ENCODE data around the gene CMTM7.
A peak's percentile ranks its signal among the peaks of the same experiment; 100 is the strongest.

Gene CMTM7, protein sequence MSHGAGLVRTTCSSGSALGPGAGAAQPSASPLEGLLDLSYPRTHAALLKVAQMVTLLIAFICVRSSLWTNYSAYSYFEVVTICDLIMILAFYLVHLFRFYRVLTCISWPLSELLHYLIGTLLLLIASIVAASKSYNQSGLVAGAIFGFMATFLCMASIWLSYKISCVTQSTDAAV

DNA sequence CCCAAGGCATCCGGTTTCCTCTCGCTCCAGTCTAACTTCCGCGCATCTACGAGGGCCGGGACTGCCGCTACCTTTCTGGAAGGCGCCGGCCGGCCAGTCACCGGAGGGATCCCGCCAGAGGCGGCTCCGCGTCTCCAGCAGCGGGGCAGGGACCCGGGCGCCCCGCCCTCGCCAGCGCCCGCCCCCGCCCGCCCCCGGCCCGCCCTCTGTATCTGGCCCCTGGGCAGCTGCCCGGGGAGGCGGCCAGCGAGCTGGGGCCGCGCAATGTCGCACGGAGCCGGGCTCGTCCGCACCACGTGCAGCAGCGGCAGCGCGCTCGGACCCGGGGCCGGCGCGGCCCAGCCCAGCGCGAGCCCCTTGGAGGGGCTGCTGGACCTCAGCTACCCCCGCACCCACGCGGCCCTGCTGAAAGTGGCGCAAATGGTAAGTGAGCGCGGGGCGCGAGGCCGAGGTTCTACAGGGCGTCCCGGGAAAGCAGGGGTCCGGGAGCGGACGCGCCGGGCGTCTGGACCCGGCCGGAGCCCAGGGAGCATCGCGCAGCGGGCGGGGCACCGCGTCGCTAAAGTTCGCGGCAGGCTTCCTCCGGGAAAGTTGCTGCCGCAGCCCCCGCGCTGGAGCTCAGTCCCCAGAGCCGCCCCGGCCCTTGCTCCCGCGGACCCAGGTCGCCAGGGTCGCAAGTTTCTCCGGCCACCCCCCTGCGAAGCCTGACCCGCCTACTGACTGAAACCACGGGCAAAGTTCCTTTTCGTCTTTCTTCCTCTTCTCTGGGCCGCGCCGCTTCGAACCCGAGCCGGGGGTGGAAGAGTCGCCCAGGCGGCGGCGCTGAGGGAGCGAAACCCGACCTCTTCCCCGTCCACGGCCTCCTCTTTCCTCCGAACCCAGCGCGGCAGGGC lies at the start of gene CMTM7:
Gene CMTM7 (plus strand): TSS at position 211 of the 893 bp plus-strand sequence. CDS start 54 bp downstream, at position 265.
- H3K27me3 ChIP-seq (ENCODE audit: insufficient read depth, poor library complexity, severe bottlenecking), result no peaks in the 10 kb centered on the region
- peak; percentile 82 for ATAC-seq (ENCODE audit: low read depth)
- TF ChIP-seq, protein P1, sequence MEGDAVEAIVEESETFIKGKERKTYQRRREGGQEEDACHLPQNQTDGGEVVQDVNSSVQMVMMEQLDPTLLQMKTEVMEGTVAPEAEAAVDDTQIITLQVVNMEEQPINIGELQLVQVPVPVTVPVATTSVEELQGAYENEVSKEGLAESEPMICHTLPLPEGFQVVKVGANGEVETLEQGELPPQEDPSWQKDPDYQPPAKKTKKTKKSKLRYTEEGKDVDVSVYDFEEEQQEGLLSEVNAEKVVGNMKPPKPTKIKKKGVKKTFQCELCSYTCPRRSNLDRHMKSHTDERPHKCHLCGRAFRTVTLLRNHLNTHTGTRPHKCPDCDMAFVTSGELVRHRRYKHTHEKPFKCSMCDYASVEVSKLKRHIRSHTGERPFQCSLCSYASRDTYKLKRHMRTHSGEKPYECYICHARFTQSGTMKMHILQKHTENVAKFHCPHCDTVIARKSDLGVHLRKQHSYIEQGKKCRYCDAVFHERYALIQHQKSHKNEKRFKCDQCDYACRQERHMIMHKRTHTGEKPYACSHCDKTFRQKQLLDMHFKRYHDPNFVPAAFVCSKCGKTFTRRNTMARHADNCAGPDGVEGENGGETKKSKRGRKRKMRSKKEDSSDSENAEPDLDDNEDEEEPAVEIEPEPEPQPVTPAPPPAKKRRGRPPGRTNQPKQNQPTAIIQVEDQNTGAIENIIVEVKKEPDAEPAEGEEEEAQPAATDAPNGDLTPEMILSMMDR (IDR thresholded peaks at IDR 0.05; ENCODE audit: poor library complexity, severe bottlenecking), result peak; percentile 6
- peak within 1 kb of the TSS; percentile 31 for H3K27ac ChIP-seq (ENCODE audit: poor library complexity, severe bottlenecking)
- H3K4me1 ChIP-seq (ENCODE audit: insufficient read depth, poor library complexity, severe bottlenecking), result no peaks in the 10 kb centered on the region
- H3K36me3 ChIP-seq (ENCODE audit: low read depth), result no peaks in the 10 kb centered on the region
- peak within 1 kb of the TSS; percentile 70 for H3K4me3 ChIP-seq (ENCODE audit: severe bottlenecking)
- DNase-seq (ENCODE audit: low spot score), result peak; percentile 83
- no peaks in the 10 kb centered on the region for H3K9me3 ChIP-seq (ENCODE audit: severe bottlenecking)

DNA sequence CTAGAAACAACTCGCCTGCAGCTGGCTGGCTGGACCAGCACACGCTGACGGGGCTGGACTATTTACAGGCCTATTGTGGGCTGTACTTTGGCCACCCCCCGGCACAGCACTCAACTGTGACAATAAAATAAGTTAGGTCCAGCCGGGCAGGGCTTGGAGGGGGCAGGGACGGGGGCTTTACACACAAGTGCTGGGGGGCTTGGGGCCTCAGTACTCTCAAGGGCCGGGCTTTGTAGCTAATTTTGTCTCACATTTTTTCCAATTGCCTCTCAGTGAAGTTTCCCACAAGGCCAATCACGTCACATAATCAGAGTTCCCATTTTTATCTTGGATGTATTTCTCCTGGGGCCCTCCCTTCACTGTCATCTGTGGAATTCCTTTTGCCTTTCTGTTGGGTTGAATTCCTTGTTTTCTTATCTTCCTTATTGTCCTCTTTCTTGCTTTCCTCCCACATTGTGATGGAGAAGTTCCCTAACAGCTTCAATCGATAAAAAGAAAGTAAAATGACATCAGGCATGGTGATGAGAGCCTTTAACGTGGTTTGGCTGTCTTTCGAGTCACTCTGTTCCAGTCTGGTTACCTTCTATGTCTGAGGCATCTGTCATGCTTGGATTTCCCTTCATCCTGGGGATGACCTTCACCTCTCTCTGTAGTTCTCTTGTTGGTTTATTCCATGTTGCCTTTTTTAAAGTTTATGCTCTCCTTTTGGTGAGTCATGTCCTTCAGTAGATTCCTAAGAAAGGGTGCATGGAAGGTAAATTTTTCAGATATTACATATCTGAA lies 44.1 kb upstream of the CMTM7 start:
- Histone ChIP-seq H3K36me3 (ENCODE audit: low read depth) (no peaks in the 10 kb centered on the region), H3K27me3 (ENCODE audit: insufficient read depth, poor library complexity, severe bottlenecking) (no peaks in the 10 kb centered on the region), H3K4me3 (ENCODE audit: severe bottlenecking) (no peak overlapping the region), H3K4me1 (ENCODE audit: insufficient read depth, poor library complexity, severe bottlenecking) (no peaks in the 10 kb centered on the region), H3K9me3 (ENCODE audit: severe bottlenecking) (no peaks in the 10 kb centered on the region), H3K27ac (ENCODE audit: poor library complexity, severe bottlenecking) (no peak overlapping the region)
- ATAC-seq (ENCODE audit: low read depth), result no peak
- TF ChIP-seq, protein P1 (IDR thresholded peaks at IDR 0.05; ENCODE audit: poor library complexity, severe bottlenecking), result no peak
- no peak for DNase-seq (ENCODE audit: low spot score)

DNA sequence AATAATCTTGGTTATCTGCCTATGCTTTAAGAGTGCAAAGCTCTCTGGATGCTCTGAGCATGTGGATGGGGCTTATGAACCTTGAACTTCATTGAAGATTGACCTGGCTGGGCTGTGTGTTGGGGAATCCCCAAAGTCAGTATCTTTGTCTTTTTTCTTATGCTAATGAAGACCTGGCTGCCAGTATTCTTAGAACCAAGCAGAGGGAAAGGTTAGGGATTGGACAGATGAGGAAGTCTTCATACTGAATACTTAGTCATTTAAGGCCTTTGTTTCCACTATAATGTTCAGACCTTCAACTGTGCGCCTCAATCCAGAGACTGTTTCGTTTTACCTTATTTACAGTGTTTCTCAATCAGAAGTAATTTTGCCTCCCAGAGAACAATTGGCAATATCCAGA lies 42.5 kb upstream of the CMTM7 start:
- H3K27ac ChIP-seq (ENCODE audit: poor library complexity, severe bottlenecking), result no peak overlapping the region

DNA sequence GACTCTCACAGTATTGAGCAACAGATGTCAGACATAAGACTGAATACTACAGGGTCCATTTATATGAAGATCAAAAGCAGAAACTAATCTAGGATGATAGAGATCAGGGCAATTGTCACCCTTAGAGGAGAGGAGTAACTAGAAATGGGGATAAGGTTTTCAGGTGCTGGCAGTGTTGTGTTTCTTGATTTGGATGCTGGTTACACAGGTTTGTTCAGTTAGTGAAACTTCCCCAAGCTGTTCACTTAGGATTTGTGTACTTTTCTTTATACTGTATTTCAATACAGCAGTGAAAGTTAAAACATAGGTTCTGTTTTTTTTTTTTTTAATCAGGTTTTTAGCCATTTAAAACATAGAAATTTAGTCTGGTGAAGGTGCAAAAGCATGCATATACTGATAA lies 39.1 kb upstream of the CMTM7 start:
- no peaks in the 10 kb centered on the region for H3K27me3 ChIP-seq (ENCODE audit: insufficient read depth, poor library complexity, severe bottlenecking)
- no peak overlapping the region for H3K4me3 ChIP-seq (ENCODE audit: severe bottlenecking)
- TF ChIP-seq, protein P1 (IDR thresholded peaks at IDR 0.05; ENCODE audit: poor library complexity, severe bottlenecking), result no peak
- H3K4me1 ChIP-seq (ENCODE audit: insufficient read depth, poor library complexity, severe bottlenecking), result no peaks in the 10 kb centered on the region
- no peak for ATAC-seq (ENCODE audit: low read depth)
- H3K9me3 ChIP-seq (ENCODE audit: severe bottlenecking), result no peaks in the 10 kb centered on the region
- H3K36me3 ChIP-seq (ENCODE audit: low read depth), result no peaks in the 10 kb centered on the region
- no peak for DNase-seq (ENCODE audit: low spot score)
- H3K27ac ChIP-seq (ENCODE audit: poor library complexity, severe bottlenecking), result no peak overlapping the region

More for the DNA sequence above, 42.5 kb upstream of the CMTM7 start:
- Histone ChIP-seq H3K4me3 (ENCODE audit: severe bottlenecking) (no peak overlapping the region), H3K27me3 (ENCODE audit: insufficient read depth, poor library complexity, severe bottlenecking) (no peaks in the 10 kb centered on the region), H3K36me3 (ENCODE audit: low read depth) (no peaks in the 10 kb centered on the region), H3K9me3 (ENCODE audit: severe bottlenecking) (no peaks in the 10 kb centered on the region), H3K4me1 (ENCODE audit: insufficient read depth, poor library complexity, severe bottlenecking) (no peaks in the 10 kb centered on the region)
- DNase-seq (ENCODE audit: low spot score) (no peak), ATAC-seq (ENCODE audit: low read depth) (no peak)
- TF ChIP-seq, protein P1 (IDR thresholded peaks at IDR 0.05; ENCODE audit: poor library complexity, severe bottlenecking), result no peak

Measured in RWPE2 (cell line).